Right lobe of liver (tissue), 6 donors: ENCODE measurements around the gene RAX. TPM values are rescaled to one million over a fixed set of nuclear protein-coding genes. Genes with fewer than 3 reads are reported as not detected.

Experiments used
- ATAC-seq, 4 donors: fragments of 200-7000 bp; cut with Tn5 transposase; one replicate each; pipeline ENCODE4 v1.9.1; 2020; ENCODE audit warnings: mild to moderate bottlenecking in 4 of 4, moderate library complexity in 4 of 4
- DNase-seq, 3 donors: peaks; one replicate each; pipeline ENCODE4 v3.0.0-alpha.2; 2020
- H3K27ac ChIP-seq, 3 donors: fragments of 200-600 bp; one replicate each; pipeline ENCODE4 v1.8.0; 2022
- H3K27me3 ChIP-seq, 2 donors: fragments of 200-600 bp; one replicate each; pipeline ENCODE4 v1.8.0; 2022
- H3K36me3 ChIP-seq, 4 donors: fragments of 200-600 bp; sonication (generic) in 1 of 4; one replicate each; pipeline versions ENCODE4 v1.5.1 to v1.8.0; 2017 to 2022; ENCODE audit warnings: control low read depth in 1 of 4
- H3K4me1 ChIP-seq, 4 donors: fragments of 200-600 bp; sonication (generic) in 1 of 4; one replicate each; pipeline versions ENCODE4 v1.5.1 to v1.8.0; 2017 to 2022; ENCODE audit warnings: control low read depth in 1 of 4
- H3K4me3 ChIP-seq, 3 donors: fragments of 200-600 bp; one replicate each; pipeline ENCODE4 v1.8.0; 2022
- H3K9me3 ChIP-seq, 4 donors: fragments of 200-600 bp; sonication (generic) in 1 of 4; one replicate each; pipeline versions ENCODE4 v1.5.1 to v1.8.0; 2017 to 2022; ENCODE audit warnings: control low read depth in 1 of 4
- CTCF ChIP-seq, 4 donors: fragments of 200-600 bp in 3 of 4; fragments of 450-650 bp in 1 of 4; IDR thresholded peaks; one replicate each; pipeline versions ENCODE4 v1.5.1 to v1.8.0; 2016 to 2022; ENCODE audit warnings: antibody characterized with exemption in 4 of 4, mild to moderate bottlenecking in 2 of 4
- POLR2A ChIP-seq: fragments of 450-650 bp; IDR thresholded peaks from one replicate; pipeline ENCODE4 v1.6.1; 2017; ENCODE audit warnings: antibody characterized with exemption, mild to moderate bottlenecking
- whole genome bisulfite sequencing: methylation state at CpG from one replicate; pipeline ENCODE4 v1.1.6; 2018; ENCODE audit warnings: low coverage, low lambda C conversion rate; ENCODE audit not compliant: insufficient coverage; ENCODE audit errors: missing lambda C conversion rate; 5-methylcytosine and 5-hydroxymethylcytosine counted together
- intact Hi-C, 2 donors: fragments of 100-400 bp; cut with DNase I; formaldehyde crosslinking; loops; one replicate each; pipeline versions ENCODE4 v1.11.2 to v1.14.1; 2022
- total RNA-seq, 6 experiments: library from RNA; depleted of rRNA in 2 of 6; stranded (reverse); fragments of >200 nt in 2 of 6; fragmentation: NEBNext Ultra II Directional in 3 of 6; extraction: Animal tissue kit (Norgen Biotek cat#: 25700) in 3 of 6; gene quantifications; one replicate each; pipeline versions ENCODE4 v1.1.0 to v1.2.4, GENCODE V29; 2016 to 2023
- donor health status: DM: no; HTN: yes; CAD: no.
- donor health status: DM: no; HTN: no; CAD: no.
- donor health status: DM: no; HTN: no; CAD: no.
- donor health status: DM: no; HTN: yes; CAD: no.
- donor health status: DM: no; HTN: yes; CAD: no.

RAX gene
- total RNA-seq, 6 experiments from 2014 or later, result not detected

- Histone ChIP-seq H3K4me1 (no peaks in the 10 kb centered on the region), H3K36me3 (no peaks in the 10 kb centered on the region), H3K27me3 (peaks cover 0 to 6% of the 10 kb centered on the region in 2 donors), H3K9me3 (no peaks in the 10 kb centered on the region), H3K27ac (no peak overlapping the region), H3K4me3 (no peak overlapping the region)
- no peak for TF ChIP-seq POLR2A
- no peak for TF ChIP-seq CTCF (IDR thresholded peaks at IDR 0.05)
- ATAC-seq (peak in 1 of 4 donors; percentile 20), DNase-seq (no peak)
- 5% methylated on average over 11 of the region's 46 CpGs for WGBS
- intact Hi-C loops, result no loop called here
These were observed 53.0 kb downstream of the RAX start for GRCh38 chr18:59220164-59220783.

DNA sequence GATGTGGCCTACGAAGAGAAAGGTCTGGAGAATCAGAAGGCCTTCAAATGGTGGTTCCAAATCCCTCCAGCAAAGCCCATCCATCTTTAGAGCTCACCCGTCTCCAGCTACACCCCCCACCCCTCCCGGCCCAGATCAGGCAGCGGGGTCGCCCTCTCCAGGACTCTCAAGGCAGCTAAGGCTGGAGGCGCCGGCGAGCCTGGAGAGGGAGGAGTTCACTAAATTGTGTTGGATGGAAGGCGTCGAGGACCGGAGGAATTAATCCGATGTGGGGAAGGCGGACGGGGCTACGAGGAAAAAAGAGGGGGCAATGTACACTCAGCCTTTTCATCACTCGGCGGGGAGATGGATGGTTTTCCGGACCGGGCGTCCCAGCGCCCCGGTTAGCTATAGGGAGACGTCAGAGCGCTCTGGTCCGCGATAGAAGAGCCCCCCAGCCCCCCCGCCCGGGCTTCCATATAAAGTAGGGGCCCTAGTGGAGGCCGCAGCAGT lies 53.5 kb downstream of the RAX start, which contains the start of gene GRP:
GRP (plus strand) TSS at position 487 of the 492 bp plus-strand sequence. CDS start 108 bp downstream, outside the sequence.
- H3K27me3 ChIP-seq, result peaks cover 0 to 6% of the 10 kb centered on the region in 2 donors
- intact Hi-C loops, result no loop called here
- WGBS, result 1% methylated on average over 15 of the region's 29 CpGs
- H3K36me3 ChIP-seq, result no peaks in the 10 kb centered on the region
- ATAC-seq (no peak), DNase-seq (no peak)
- no peak within 1 kb of the TSS for H3K4me3 ChIP-seq
- H3K4me1 ChIP-seq, result no peaks in the 10 kb centered on the region
- no peaks in the 10 kb centered on the region for H3K9me3 ChIP-seq
- no peak for TF ChIP-seq POLR2A
- TF ChIP-seq CTCF (IDR thresholded peaks at IDR 0.05), result no peak
- no peak within 1 kb of the TSS for H3K27ac ChIP-seq

GRCh38 chr18:59218018-59218417 lies 55.2 kb downstream of the RAX start:
- ATAC-seq (no peak), DNase-seq (no peak)
- no peak overlapping the region for H3K27ac ChIP-seq
- TF ChIP-seq CTCF (IDR thresholded peaks at IDR 0.05), result no peak
- no peak for TF ChIP-seq POLR2A
- H3K4me3 ChIP-seq, result no peak overlapping the region
- H3K36me3 ChIP-seq, result no peaks in the 10 kb centered on the region
- H3K9me3 ChIP-seq, result no peaks in the 10 kb centered on the region
- intact Hi-C loops, result no loop called here
- WGBS, result 57% methylated on average over 4 of the region's 6 CpGs
- H3K27me3 ChIP-seq, result peaks cover 0 to 6% of the 10 kb centered on the region in 2 donors
- H3K4me1 ChIP-seq, result no peaks in the 10 kb centered on the region

Other genes starting within 250 kb of the RAX start
- 100 to 1,000 TPM in 1 of 6 experiments, 10 to 100 TPM in 5; 46.7 to 104 (median 85.3) TPM for gene SEC11C, start 133.6 kb downstream of the RAX start, total RNA-seq
- gene GRP, start 53.3 kb downstream of the RAX start, total RNA-seq, result not detected
- gene CPLX4, start 45.2 kb upstream of the RAX start, total RNA-seq, result under 1 TPM in 1 of 6 experiments, not detected in 5; 0.10 TPM
- 100 to 1,000 TPM in 4 of 6 experiments, 10 to 100 TPM in 2; 67.8 to 136 (median 108) TPM for gene LMAN1, start 85.8 kb upstream of the RAX start, total RNA-seq